ENCODE data around the gene TSPAN9. TPM values are rescaled to one million over a fixed set of nuclear protein-coding genes. Genes with fewer than 3 reads are reported as not detected.

TSPAN9 gene
- total RNA-seq, 1 donor from 2014 or later, result 7.8 TPM

GRCh38 chr12:3135522-3136461 lies 58.6 kb downstream of the TSPAN9 start:
- no peak for TF ChIP-seq EZH2phosphoT487 (IDR thresholded peaks at IDR 0.05)
- peak; percentile 85 for TF ChIP-seq CTCF (IDR thresholded peaks at IDR 0.05)
- Histone ChIP-seq H3K9ac (no peak overlapping the region), H3K4me3 (no peak overlapping the region), H3K4me2 (no peak overlapping the region), H4K20me1 (ENCODE audit: low read depth) (peaks cover 33% of the 10 kb centered on the region), H3K27me3 (no peaks in the 10 kb centered on the region), H3F3A (ENCODE audit: low read depth) (peaks cover 2% of the 10 kb centered on the region), H3K36me3 (no peaks in the 10 kb centered on the region), H3K79me2 (ENCODE audit: low read depth) (no peaks in the 10 kb centered on the region), H2AFZ (replicated peaks) (no peak overlapping the region), H3K4me1 (peaks cover 30% of the 10 kb centered on the region), H3K27ac (no peak overlapping the region), H3K9me3 (ENCODE audit: low read depth) (no peaks in the 10 kb centered on the region)
- H3K27ac Mint-ChIP-seq, result no peak overlapping the region
- no peaks in the 10 kb centered on the region for H3K36me3 Mint-ChIP-seq
- peak; percentile 84 for DNase-seq (ENCODE audit: low spot score)
- H3K9me3 Mint-ChIP-seq, result no peaks in the 10 kb centered on the region
- peaks cover 8% of the 10 kb centered on the region for H3K27me3 Mint-ChIP-seq (ENCODE audit: insufficient read depth, low read depth)
- H3K4me1 Mint-ChIP-seq, result peaks cover 51% of the 10 kb centered on the region
- H3K4me3 Mint-ChIP-seq, result no peak overlapping the region

- H2AFZ ChIP-seq (replicated peaks), result no peak overlapping the region
- Mint-ChIP-seq H3K9me3 (no peaks in the 10 kb centered on the region), H3K4me1 (peaks cover 48% of the 10 kb centered on the region)
Observed at GRCh38 chr12:3136641-3137267, 59.6 kb downstream of the TSPAN9 start.

GRCh38 chr12:3137268-3137781 lies 60.1 kb downstream of the TSPAN9 start:
- Mint-ChIP-seq H3K27me3 (ENCODE audit: insufficient read depth, low read depth) (peaks cover 10% of the 10 kb centered on the region), H3K4me3 (no peak overlapping the region), H3K4me1 (peaks cover 47% of the 10 kb centered on the region), H3K27ac (peak overlapping the region; percentile 50), H3K9me3 (no peaks in the 10 kb centered on the region), H3K36me3 (no peaks in the 10 kb centered on the region)
- Histone ChIP-seq H3K4me1 (peaks cover 30% of the 10 kb centered on the region), H3K79me2 (ENCODE audit: low read depth) (no peaks in the 10 kb centered on the region), H4K20me1 (ENCODE audit: low read depth) (peaks cover 37% of the 10 kb centered on the region), H3K36me3 (no peaks in the 10 kb centered on the region), H3K4me3 (no peak overlapping the region), H3K9ac (no peak overlapping the region), H3K27ac (no peak overlapping the region), H3K27me3 (no peaks in the 10 kb centered on the region), H2AFZ (replicated peaks) (no peak overlapping the region), H3K9me3 (ENCODE audit: low read depth) (no peaks in the 10 kb centered on the region), H3F3A (ENCODE audit: low read depth) (peaks cover 2% of the 10 kb centered on the region), H3K4me2 (peak overlapping the region; percentile 45)
- DNase-seq (ENCODE audit: low spot score), result peak; percentile 46
- TF ChIP-seq EZH2phosphoT487 (IDR thresholded peaks at IDR 0.05) (no peak), EZH2 (IDR thresholded peaks at IDR 0.05) (no peak), CTCF (IDR thresholded peaks at IDR 0.05) (no peak)

More at GRCh38 chr12:3136641-3137267, 59.6 kb downstream of the TSPAN9 start:
- Mint-ChIP-seq H3K4me3 (no peak overlapping the region), H3K36me3 (no peaks in the 10 kb centered on the region), H3K27me3 (ENCODE audit: insufficient read depth, low read depth) (peaks cover 8% of the 10 kb centered on the region), H3K27ac (no peak overlapping the region)
- Histone ChIP-seq H3K4me3 (no peak overlapping the region), H3K27me3 (no peaks in the 10 kb centered on the region), H3K9me3 (ENCODE audit: low read depth) (no peaks in the 10 kb centered on the region), H3K27ac (no peak overlapping the region), H3K4me1 (peaks cover 30% of the 10 kb centered on the region), H3F3A (ENCODE audit: low read depth) (peaks cover 2% of the 10 kb centered on the region), H3K4me2 (peak overlapping the region; percentile 45), H3K9ac (no peak overlapping the region), H4K20me1 (ENCODE audit: low read depth) (peaks cover 33% of the 10 kb centered on the region), H3K36me3 (no peaks in the 10 kb centered on the region), H3K79me2 (ENCODE audit: low read depth) (no peaks in the 10 kb centered on the region)
- TF ChIP-seq CTCF (IDR thresholded peaks at IDR 0.05) (no peak), EZH2 (IDR thresholded peaks at IDR 0.05) (no peak), EZH2phosphoT487 (IDR thresholded peaks at IDR 0.05) (no peak)
- DNase-seq (ENCODE audit: low spot score), result no peak
